ENCODE data around the gene SBK2. TPM values are rescaled to one million over a fixed set of nuclear protein-coding genes. Genes with fewer than 3 reads are reported as not detected.

Gene SBK2
- total and polyA plus RNA-seq, 9 of the 15 experiments (the other 6 are each of a cell fraction or from before 2014, with no cell fraction given) = not detected

DNA sequence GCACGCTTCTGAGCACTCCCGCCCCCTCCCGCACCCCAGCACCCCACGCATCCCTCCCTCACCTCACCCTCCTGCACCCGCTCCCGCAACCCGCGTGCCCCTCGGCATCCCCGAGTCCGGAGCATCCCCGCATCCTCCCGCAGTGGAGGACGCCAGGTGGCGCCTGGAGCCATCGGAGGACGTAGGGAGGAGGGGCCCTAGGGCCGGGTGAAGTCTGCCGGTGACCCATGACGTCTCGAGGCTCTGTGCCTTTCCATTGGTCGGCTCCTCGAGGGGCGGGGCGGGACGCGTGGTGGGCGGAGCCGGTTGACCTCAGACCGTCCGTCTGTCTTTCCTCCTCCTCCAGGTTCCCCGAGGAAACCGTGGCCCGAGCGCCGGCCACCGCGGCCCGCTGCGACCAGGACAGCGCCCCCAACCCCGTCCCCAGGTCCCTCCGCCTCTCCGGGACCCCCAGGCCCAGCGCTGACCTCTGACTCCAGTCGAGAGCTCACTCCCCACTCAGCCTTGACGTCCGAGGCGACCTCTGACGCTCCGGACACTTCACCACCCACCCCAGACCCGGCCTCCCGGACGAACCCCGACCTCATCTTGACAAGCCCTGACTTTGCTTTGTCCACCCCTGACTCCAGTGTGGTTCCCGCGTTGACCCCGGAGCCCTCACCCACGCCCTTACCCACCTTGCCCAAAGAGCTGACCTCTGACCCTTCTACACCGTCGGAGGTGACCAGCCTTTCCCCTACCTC lies 19.9 kb downstream of the SBK2 start (continued):
- TF ChIP-seq, protein P1, sequence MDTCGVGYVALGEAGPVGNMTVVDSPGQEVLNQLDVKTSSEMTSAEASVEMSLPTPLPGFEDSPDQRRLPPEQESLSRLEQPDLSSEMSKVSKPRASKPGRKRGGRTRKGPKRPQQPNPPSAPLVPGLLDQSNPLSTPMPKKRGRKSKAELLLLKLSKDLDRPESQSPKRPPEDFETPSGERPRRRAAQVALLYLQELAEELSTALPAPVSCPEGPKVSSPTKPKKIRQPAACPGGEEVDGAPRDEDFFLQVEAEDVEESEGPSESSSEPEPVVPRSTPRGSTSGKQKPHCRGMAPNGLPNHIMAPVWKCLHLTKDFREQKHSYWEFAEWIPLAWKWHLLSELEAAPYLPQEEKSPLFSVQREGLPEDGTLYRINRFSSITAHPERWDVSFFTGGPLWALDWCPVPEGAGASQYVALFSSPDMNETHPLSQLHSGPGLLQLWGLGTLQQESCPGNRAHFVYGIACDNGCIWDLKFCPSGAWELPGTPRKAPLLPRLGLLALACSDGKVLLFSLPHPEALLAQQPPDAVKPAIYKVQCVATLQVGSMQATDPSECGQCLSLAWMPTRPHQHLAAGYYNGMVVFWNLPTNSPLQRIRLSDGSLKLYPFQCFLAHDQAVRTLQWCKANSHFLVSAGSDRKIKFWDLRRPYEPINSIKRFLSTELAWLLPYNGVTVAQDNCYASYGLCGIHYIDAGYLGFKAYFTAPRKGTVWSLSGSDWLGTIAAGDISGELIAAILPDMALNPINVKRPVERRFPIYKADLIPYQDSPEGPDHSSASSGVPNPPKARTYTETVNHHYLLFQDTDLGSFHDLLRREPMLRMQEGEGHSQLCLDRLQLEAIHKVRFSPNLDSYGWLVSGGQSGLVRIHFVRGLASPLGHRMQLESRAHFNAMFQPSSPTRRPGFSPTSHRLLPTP (IDR thresholded peaks at IDR 0.05; ENCODE audit: borderline replicate concordance, extremely low read depth, insufficient read length) = no peak
- TF ChIP-seq, protein P2, sequence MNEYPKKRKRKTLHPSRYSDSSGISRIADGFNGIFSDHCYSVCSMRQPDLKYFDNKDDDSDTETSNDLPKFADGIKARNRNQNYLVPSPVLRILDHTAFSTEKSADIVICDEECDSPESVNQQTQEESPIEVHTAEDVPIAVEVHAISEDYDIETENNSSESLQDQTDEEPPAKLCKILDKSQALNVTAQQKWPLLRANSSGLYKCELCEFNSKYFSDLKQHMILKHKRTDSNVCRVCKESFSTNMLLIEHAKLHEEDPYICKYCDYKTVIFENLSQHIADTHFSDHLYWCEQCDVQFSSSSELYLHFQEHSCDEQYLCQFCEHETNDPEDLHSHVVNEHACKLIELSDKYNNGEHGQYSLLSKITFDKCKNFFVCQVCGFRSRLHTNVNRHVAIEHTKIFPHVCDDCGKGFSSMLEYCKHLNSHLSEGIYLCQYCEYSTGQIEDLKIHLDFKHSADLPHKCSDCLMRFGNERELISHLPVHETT (CRISPR knock-in tag; conservative IDR thresholded peaks at IDR 0.05 in 1 of 2, IDR thresholded peaks at IDR 0.05 in 1 of 2) = 0 out of 4 replicates have a peak, but pooled peaks of 1 of the 2 experiments have one; percentile 22
- TF ChIP-seq PHF8 (IDR thresholded peaks at IDR 0.05; ENCODE audit: borderline replicate concordance, low read length) (peak; percentile 46; the same call in 1 of the 2 replicates), SMC3 (conservative IDR thresholded peaks at IDR 0.05; ENCODE audit: insufficient read depth, low read depth, low read length) (peak; percentile 100), JUN (IDR thresholded peaks at IDR 0.05; ENCODE audit: borderline replicate concordance, low read depth, low read length) (0 out of 2 replicates have a peak, but pooled peaks have one; percentile 21), JUN (CRISPR knock-in tag; IDR thresholded peaks at IDR 0.05; ENCODE audit: borderline replicate concordance) (no peak), RFX5 (IDR thresholded peaks at IDR 0.05; ENCODE audit: low read depth, low read length) (peak; percentile 99), POLR2A (conservative IDR thresholded peaks at IDR 0.05) (0 out of 2 replicates have a peak, but pooled peaks have one; percentile 49), BHLHE40 (IDR thresholded peaks at IDR 0.05; ENCODE audit: low read length) (peak; percentile 86), NR2F6 (CRISPR knock-in tag; IDR thresholded peaks at IDR 0.05) (no peak), RCOR1 (IDR thresholded peaks at IDR 0.05; ENCODE audit: borderline replicate concordance in 1 of 2, low read depth in 2 of 2, low read length in 2 of 2) (peak in 1 of 2 experiments; percentile 83; a peak in 2 of 4 replicates), NFYB (IDR thresholded peaks at IDR 0.05; ENCODE audit: extremely low read depth, insufficient read length) (peak; percentile 97)
- TF ChIP-seq, protein P3, sequence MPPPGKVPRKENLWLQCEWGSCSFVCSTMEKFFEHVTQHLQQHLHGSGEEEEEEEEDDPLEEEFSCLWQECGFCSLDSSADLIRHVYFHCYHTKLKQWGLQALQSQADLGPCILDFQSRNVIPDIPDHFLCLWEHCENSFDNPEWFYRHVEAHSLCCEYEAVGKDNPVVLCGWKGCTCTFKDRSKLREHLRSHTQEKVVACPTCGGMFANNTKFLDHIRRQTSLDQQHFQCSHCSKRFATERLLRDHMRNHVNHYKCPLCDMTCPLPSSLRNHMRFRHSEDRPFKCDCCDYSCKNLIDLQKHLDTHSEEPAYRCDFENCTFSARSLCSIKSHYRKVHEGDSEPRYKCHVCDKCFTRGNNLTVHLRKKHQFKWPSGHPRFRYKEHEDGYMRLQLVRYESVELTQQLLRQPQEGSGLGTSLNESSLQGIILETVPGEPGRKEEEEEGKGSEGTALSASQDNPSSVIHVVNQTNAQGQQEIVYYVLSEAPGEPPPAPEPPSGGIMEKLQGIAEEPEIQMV (tag; conservative IDR thresholded peaks at IDR 0.05; ENCODE audit: low read depth) = no peak
